HUES6 (cell line): ENCODE results near the gene OSTN.

Source experiments
- H3K27ac ChIP-seq: 2 replicates; pipeline ENCODE4 v1.7.0; 2013; ENCODE audit warnings: low read depth, mild to moderate bottlenecking, low read length, inconsistent platforms
- H3K27me3 ChIP-seq: 2 replicates; pipeline ENCODE4 v1.6.1; 2013; ENCODE audit warnings: low read length; ENCODE audit not compliant: control insufficient read depth, insufficient read depth
- H3K36me3 ChIP-seq: 2 replicates; pipeline ENCODE4 v1.6.1; 2013; ENCODE audit warnings: low read length; ENCODE audit not compliant: control insufficient read depth, insufficient read depth
- H3K4me1 ChIP-seq: 2 replicates; pipeline ENCODE4 v1.6.1; 2013; ENCODE audit warnings: low read length; ENCODE audit not compliant: control insufficient read depth, insufficient read depth
- H3K4me3 ChIP-seq: 2 replicates; pipeline ENCODE4 v1.5.1; 2013; ENCODE audit warnings: low read depth, low read length
- H3K9ac ChIP-seq: one replicate; pipeline ENCODE4 v1.6.1; 2013; ENCODE audit warnings: mild to moderate bottlenecking, low read length
- H3K9me3 ChIP-seq: 2 replicates; pipeline ENCODE4 v1.6.1; 2013; ENCODE audit warnings: low read depth, low read length; ENCODE audit not compliant: control insufficient read depth, insufficient read depth

OSTN gene

GRCh38 chr3:191294291-191294690, 95.2 kb downstream of the OSTN start:
- H3K9me3 ChIP-seq = no peaks in the 10 kb centered on the region

GRCh38 chr3:191296041-191296541, 97.0 kb downstream of the OSTN start:
- H3K4me3 ChIP-seq = no peak overlapping the region
- no peaks in the 10 kb centered on the region for H3K9me3 ChIP-seq
- H3K27me3 ChIP-seq = no peaks in the 10 kb centered on the region
- H3K9ac ChIP-seq = no peak overlapping the region
- no peaks in the 10 kb centered on the region for H3K4me1 ChIP-seq
- no peak overlapping the region for H3K27ac ChIP-seq
- H3K36me3 ChIP-seq = no peaks in the 10 kb centered on the region

More at GRCh38 chr3:191294291-191294690, 95.2 kb downstream of the OSTN start:
- H3K9ac ChIP-seq = no peak overlapping the region
- H3K27ac ChIP-seq = no peak overlapping the region
- no peak overlapping the region for H3K4me3 ChIP-seq
- H3K27me3 ChIP-seq = no peaks in the 10 kb centered on the region
- no peaks in the 10 kb centered on the region for H3K4me1 ChIP-seq
- H3K36me3 ChIP-seq = no peaks in the 10 kb centered on the region

GRCh38 chr3:191298846-191299245, 99.8 kb downstream of the OSTN start:
- no peaks in the 10 kb centered on the region for H3K36me3 ChIP-seq
- H3K9me3 ChIP-seq = no peaks in the 10 kb centered on the region
- peaks cover 14% of the 10 kb centered on the region for H3K4me1 ChIP-seq
- no peak overlapping the region for H3K9ac ChIP-seq
- no peaks in the 10 kb centered on the region for H3K27me3 ChIP-seq
- H3K4me3 ChIP-seq = no peak overlapping the region
- no peak overlapping the region for H3K27ac ChIP-seq

- Histone ChIP-seq H3K4me1 (peaks cover 14% of the 10 kb centered on the region), H3K9me3 (no peaks in the 10 kb centered on the region), H3K4me3 (no peak overlapping the region), H3K9ac (no peak overlapping the region), H3K27me3 (no peaks in the 10 kb centered on the region), H3K27ac (no peak overlapping the region), H3K36me3 (no peaks in the 10 kb centered on the region)
Measured at GRCh38 chr3:191300422-191300821, 101.4 kb downstream of the OSTN start.

- no peak overlapping the region for H3K4me3 ChIP-seq
- H3K36me3 ChIP-seq = no peaks in the 10 kb centered on the region
- peaks cover 14% of the 10 kb centered on the region for H3K4me1 ChIP-seq
- H3K27me3 ChIP-seq = no peaks in the 10 kb centered on the region
- no peak overlapping the region for H3K9ac ChIP-seq
- no peaks in the 10 kb centered on the region for H3K9me3 ChIP-seq
- H3K27ac ChIP-seq = no peak overlapping the region
Measured at GRCh38 chr3:191301017-191301416, 102.0 kb downstream of the OSTN start.

- peaks cover 14% of the 10 kb centered on the region for H3K4me1 ChIP-seq
Measured at GRCh38 chr3:191301782-191302411, 102.9 kb downstream of the OSTN start.

GRCh38 chr3:191302451-191302850, 103.4 kb downstream of the OSTN start:
- Histone ChIP-seq H3K27me3 (no peaks in the 10 kb centered on the region), H3K4me1 (peaks cover 14% of the 10 kb centered on the region), H3K4me3 (no peak overlapping the region), H3K36me3 (no peaks in the 10 kb centered on the region), H3K9ac (no peak overlapping the region), H3K27ac (no peak overlapping the region), H3K9me3 (no peaks in the 10 kb centered on the region)

More at GRCh38 chr3:191301782-191302411, 102.9 kb downstream of the OSTN start:
- H3K27me3 ChIP-seq = no peaks in the 10 kb centered on the region
- no peak overlapping the region for H3K27ac ChIP-seq
- no peak overlapping the region for H3K9ac ChIP-seq
- H3K9me3 ChIP-seq = no peaks in the 10 kb centered on the region
- H3K36me3 ChIP-seq = no peaks in the 10 kb centered on the region
- H3K4me3 ChIP-seq = no peak overlapping the region

GRCh38 chr3:191303596-191303995, 104.6 kb downstream of the OSTN start:
- H3K9ac ChIP-seq = no peak overlapping the region
- peaks cover 14% of the 10 kb centered on the region for H3K4me1 ChIP-seq
- H3K9me3 ChIP-seq = no peaks in the 10 kb centered on the region
- no peaks in the 10 kb centered on the region for H3K36me3 ChIP-seq
- H3K27ac ChIP-seq = no peak overlapping the region
- no peak overlapping the region for H3K4me3 ChIP-seq
- no peaks in the 10 kb centered on the region for H3K27me3 ChIP-seq

- no peaks in the 10 kb centered on the region for H3K36me3 ChIP-seq
- no peaks in the 10 kb centered on the region for H3K27me3 ChIP-seq
- no peaks in the 10 kb centered on the region for H3K9me3 ChIP-seq
- no peak overlapping the region for H3K27ac ChIP-seq
- H3K4me1 ChIP-seq = peaks cover 14% of the 10 kb centered on the region
- no peak overlapping the region for H3K9ac ChIP-seq
- no peak overlapping the region for H3K4me3 ChIP-seq
Measured at GRCh38 chr3:191306428-191306827, 107.4 kb downstream of the OSTN start.

GRCh38 chr3:191307341-191307740, 108.3 kb downstream of the OSTN start:
- no peak overlapping the region for H3K9ac ChIP-seq
- H3K36me3 ChIP-seq = no peaks in the 10 kb centered on the region
- no peak overlapping the region for H3K27ac ChIP-seq
- H3K4me3 ChIP-seq = no peak overlapping the region
- H3K9me3 ChIP-seq = no peaks in the 10 kb centered on the region
- no peaks in the 10 kb centered on the region for H3K27me3 ChIP-seq
- peaks cover 7% of the 10 kb centered on the region for H3K4me1 ChIP-seq

- no peak overlapping the region for H3K27ac ChIP-seq
- no peak overlapping the region for H3K9ac ChIP-seq
- no peaks in the 10 kb centered on the region for H3K36me3 ChIP-seq
- no peaks in the 10 kb centered on the region for H3K4me1 ChIP-seq
- H3K4me3 ChIP-seq = no peak overlapping the region
- no peaks in the 10 kb centered on the region for H3K9me3 ChIP-seq
- no peaks in the 10 kb centered on the region for H3K27me3 ChIP-seq
Measured at GRCh38 chr3:191313296-191313695, 114.3 kb downstream of the OSTN start.
